Measurements from ENCODE around the gene ZNF668. TPM values are rescaled to one million over a fixed set of nuclear protein-coding genes. Genes with fewer than 3 reads are reported as not detected.

ZNF668 gene
- total and polyA plus RNA-seq, 2 donors (not counting 1 experiment from before 2014, with no cell fraction given), result 8.1 to 12.1 TPM

Other genes with a start within 250 kb of the ZNF668 start
- 28.2 and 31.3 TPM in 2 replicates for gene BCL7C, start 180.2 kb downstream of the ZNF668 start, total RNA-seq
- gene BCL7C, start 180.2 kb downstream of the ZNF668 start, polyA plus RNA-seq, result 24.8 and 25.6 TPM in 2 replicates
- gene CTF1, start 177.6 kb downstream of the ZNF668 start, total RNA-seq, result 1.8 and 5.3 TPM in 2 replicates
- gene CTF1, start 177.6 kb downstream of the ZNF668 start, polyA plus RNA-seq, result 8.8 and 9.8 TPM in 2 replicates
- 13.1 and 14.5 TPM in 2 replicates for gene FBXL19, start 150.7 kb downstream of the ZNF668 start, total RNA-seq
- gene FBXL19, start 150.7 kb downstream of the ZNF668 start, polyA plus RNA-seq, result 3.1 and 3.9 TPM in 2 replicates
- gene ORAI3, start 125.2 kb downstream of the ZNF668 start, total RNA-seq, result 44.2 and 74.1 TPM in 2 replicates
- 24.6 and 41.1 TPM in 2 replicates for gene ORAI3, start 125.2 kb downstream of the ZNF668 start, polyA plus RNA-seq
- gene SETD1A, start 116.5 kb downstream of the ZNF668 start, total RNA-seq, result 1.5 and 3.5 TPM in 2 replicates
- gene SETD1A, start 116.5 kb downstream of the ZNF668 start, polyA plus RNA-seq, result 1.4 and 2.3 TPM in 2 replicates
- gene HSD3B7, start 89.0 kb downstream of the ZNF668 start, total RNA-seq, result 32.9 and 47.9 TPM in 2 replicates
- 13.2 and 15.9 TPM in 2 replicates for gene HSD3B7, start 89.0 kb downstream of the ZNF668 start, polyA plus RNA-seq
- gene STX1B, start 63.6 kb downstream of the ZNF668 start, total RNA-seq, result 1.3 and 2.1 TPM in 2 replicates
- gene STX1B, start 63.6 kb downstream of the ZNF668 start, polyA plus RNA-seq, result 1.3 and 4.2 TPM in 2 replicates
- 28.0 and 37.5 TPM in 2 replicates for gene STX4, start 40.7 kb downstream of the ZNF668 start, total RNA-seq
- gene STX4, start 40.7 kb downstream of the ZNF668 start, polyA plus RNA-seq, result 42.8 and 53.9 TPM in 2 replicates
- gene ZNF646, start 182 bp upstream of the ZNF668 start, total RNA-seq, result 12.3 and 13.2 TPM in 2 replicates
- gene ZNF646, start 182 bp upstream of the ZNF668 start, polyA plus RNA-seq, result 2.6 and 2.7 TPM in 2 replicates
- gene PRSS53, start 14.7 kb upstream of the ZNF668 start, total RNA-seq, result 1.0 and 1.7 TPM in 2 replicates
- gene PRSS53, start 14.7 kb upstream of the ZNF668 start, polyA plus RNA-seq, result 0.61 and 0.78 TPM in 2 replicates
- gene VKORC1, start 20.6 kb upstream of the ZNF668 start, total RNA-seq, result 94.0 and 118 TPM in 2 replicates
- 264 and 301 TPM in 2 replicates for gene VKORC1, start 20.6 kb upstream of the ZNF668 start, polyA plus RNA-seq
- gene BCKDK, start 34.1 kb upstream of the ZNF668 start, total RNA-seq, result 12.6 and 18.5 TPM in 2 replicates
- gene BCKDK, start 34.1 kb upstream of the ZNF668 start, polyA plus RNA-seq, result 34.8 and 42.2 TPM in 2 replicates
- 30.4 and 39.3 TPM in 2 replicates for gene KAT8, start 43.4 kb upstream of the ZNF668 start, total RNA-seq
- 19.7 and 23.9 TPM in 2 replicates for gene KAT8, start 43.4 kb upstream of the ZNF668 start, polyA plus RNA-seq
- gene PRSS8, start 61.5 kb upstream of the ZNF668 start, total RNA-seq, result not detected in 2 replicates
- gene PRSS8, start 61.5 kb upstream of the ZNF668 start, polyA plus RNA-seq, result not detected in 2 replicates
- 0.17 TPM in 1 of 2 replicates, not detected in the other for gene PRSS36, start 75.8 kb upstream of the ZNF668 start, total RNA-seq
- gene PRSS36, start 75.8 kb upstream of the ZNF668 start, polyA plus RNA-seq, result 0.10 and 0.20 TPM in 2 replicates
- 34.4 and 44.3 TPM in 2 replicates for gene FUS, start 105.9 kb upstream of the ZNF668 start, total RNA-seq
- gene FUS, start 105.9 kb upstream of the ZNF668 start, polyA plus RNA-seq, result 199 and 263 TPM in 2 replicates
- 103 and 109 TPM in 2 replicates for gene PYCARD, start 128.5 kb upstream of the ZNF668 start, total RNA-seq
- gene PYCARD, start 128.5 kb upstream of the ZNF668 start, polyA plus RNA-seq, result 15.4 and 18.4 TPM in 2 replicates
- under 0.01 TPM in 1 of 2 replicates, not detected in the other for gene TRIM72, start 139.9 kb upstream of the ZNF668 start, total RNA-seq
- gene TRIM72, start 139.9 kb upstream of the ZNF668 start, polyA plus RNA-seq, result not detected in 2 replicates
- gene PYDC1, start 142.9 kb upstream of the ZNF668 start, total RNA-seq, result not detected in 2 replicates
- not detected in 2 replicates for gene PYDC1, start 142.9 kb upstream of the ZNF668 start, polyA plus RNA-seq
- under 0.01 TPM in 1 of 2 replicates, not detected in the other for gene ITGAM, start 185.7 kb upstream of the ZNF668 start, total RNA-seq
- 0.02 TPM in 1 of 2 replicates, not detected in the other for gene ITGAM, start 185.7 kb upstream of the ZNF668 start, polyA plus RNA-seq

Measured in fibroblast of lung (primary cell).